DND-41 (cell line): Measurements from ENCODE around the gene ERC2.

ENCODE experiments used
- ATAC-seq: fragments of 200-7000 bp; cut with Tn5 transposase; 3 replicates; pipeline ENCODE4 v1.9.1; 2021; ENCODE audit warnings: low read depth; ENCODE audit not compliant: insufficient read depth
- DNase-seq: peaks from one replicate; pipeline ENCODE4 v3.0.0-alpha.2; 2020
- H2AFZ ChIP-seq: 2 replicates; pipeline ENCODE4 v1.6.0; 2012; ENCODE audit warnings: low read depth, low read length
- H3K27ac ChIP-seq: 2 replicates; pipeline ENCODE4 v1.5.1; 2012; ENCODE audit warnings: low read length, inconsistent platforms
- H3K27me3 ChIP-seq: fragments of 200-600 bp; sonication (generic); 2 replicates; pipeline ENCODE4 v1.6.0; 2012; ENCODE audit warnings: low read length, mild to moderate bottlenecking, inconsistent platforms; ENCODE audit not compliant: insufficient read depth, poor library complexity
- H3K36me3 ChIP-seq: 2 replicates; pipeline ENCODE4 v1.5.1; 2012; ENCODE audit warnings: low read length, inconsistent platforms; ENCODE audit not compliant: insufficient read depth
- H3K4me1 ChIP-seq: 2 replicates; pipeline ENCODE4 v1.5.1; 2012; ENCODE audit warnings: mild to moderate bottlenecking, low read length; ENCODE audit not compliant: insufficient read depth
- H3K4me2 ChIP-seq: 2 replicates; pipeline ENCODE4 v1.6.0; 2012; ENCODE audit warnings: mild to moderate bottlenecking, moderate library complexity, low read length, inconsistent platforms; ENCODE audit not compliant: insufficient read depth
- H3K4me3 ChIP-seq, 2 experiments: fragments of 200-600 bp in 1 of 2; shearing (Covaris generic) in 1 of 2; 2 replicates each; pipeline ENCODE4 v1.5.1; 2012 to 2016; ENCODE audit warnings: inconsistent platforms in 2 of 2, low read length in 2 of 2, mild to moderate bottlenecking in 2 of 2, low read depth in 1 of 2, moderate library complexity in 1 of 2
- H3K79me2 ChIP-seq: 2 replicates; pipeline ENCODE4 v1.6.0; 2012; ENCODE audit warnings: low read length, inconsistent platforms; ENCODE audit not compliant: insufficient read depth
- H3K9ac ChIP-seq: 2 replicates; pipeline ENCODE4 v1.6.0; 2012; ENCODE audit warnings: low read depth, mild to moderate bottlenecking, inconsistent platforms, low read length, moderate library complexity
- H3K9me3 ChIP-seq: 2 replicates; pipeline ENCODE4 v1.5.1; 2012; ENCODE audit warnings: low read length, moderate library complexity, mild to moderate bottlenecking, inconsistent platforms; ENCODE audit not compliant: insufficient read depth, severe bottlenecking
- H4K20me1 ChIP-seq: 2 replicates; pipeline ENCODE4 v1.6.0; 2012; ENCODE audit warnings: low read length; ENCODE audit not compliant: insufficient read depth
- CTCF ChIP-seq: IDR thresholded peaks from 2 replicates; pipeline ENCODE4 v1.5.1; 2012; ENCODE audit warnings: borderline replicate concordance, low read length, moderate library complexity, mild to moderate bottlenecking; ENCODE audit not compliant: poor library complexity, severe bottlenecking; ENCODE audit errors: extremely low read depth
- EZH2 ChIP-seq: IDR thresholded peaks from 3 replicates; pipeline ENCODE4 v1.6.1; 2012; ENCODE audit warnings: borderline replicate concordance, low read depth, mild to moderate bottlenecking, moderate library complexity, low read length, inconsistent platforms; ENCODE audit not compliant: severe bottlenecking

The ERC2 gene

GRCh38 chr3:55558316-55558715, 910.0 kb downstream of the ERC2 start:
- Histone ChIP-seq H3K4me3 (no peak overlapping the region), H3K36me3 (no peaks in the 10 kb centered on the region), H3K79me2 (no peaks in the 10 kb centered on the region), H3K4me1 (0 out of 2 replicates have a peak, but pooled peaks cover 3% of the 10 kb centered on the region), H3K27ac (no peak overlapping the region), H3K9me3 (no peaks in the 10 kb centered on the region), H3K4me2 (no peak overlapping the region), H4K20me1 (no peaks in the 10 kb centered on the region), H3K27me3 (peaks cover 5% of the 10 kb centered on the region), H2AFZ (no peak overlapping the region), H3K9ac (no peak overlapping the region)
- DNase-seq = no peak
- no peak for ATAC-seq
- TF ChIP-seq CTCF (no peak), EZH2 (no peak)

- no peak overlapping the region for H2AFZ ChIP-seq
- DNase-seq (no peak), ATAC-seq (no peak)
- H3K9me3 ChIP-seq = no peaks in the 10 kb centered on the region
- no peaks in the 10 kb centered on the region for H3K36me3 ChIP-seq
- H3K79me2 ChIP-seq = no peaks in the 10 kb centered on the region
- no peak overlapping the region for H3K9ac ChIP-seq
- H3K27me3 ChIP-seq = peaks cover 5% of the 10 kb centered on the region
- TF ChIP-seq EZH2 = no peak
- TF ChIP-seq CTCF = no peak
- 0 out of 2 replicates have a peak, but pooled peaks cover 3% of the 10 kb centered on the region for H3K4me1 ChIP-seq
- H3K4me3 ChIP-seq = no peak overlapping the region
- no peak overlapping the region for H3K27ac ChIP-seq
- no peak overlapping the region for H3K4me2 ChIP-seq
- H4K20me1 ChIP-seq = no peaks in the 10 kb centered on the region
Observed at GRCh38 chr3:55557549-55557948, 910.7 kb downstream of the ERC2 start.

GRCh38 chr3:55556619-55557537, 911.4 kb downstream of the ERC2 start:
- H4K20me1 ChIP-seq = no peaks in the 10 kb centered on the region
- ATAC-seq = no peak
- no peaks in the 10 kb centered on the region for H3K36me3 ChIP-seq

More at GRCh38 chr3:55556619-55557537, 911.4 kb downstream of the ERC2 start:
- DNase-seq = no peak
- H3K27ac ChIP-seq = no peak overlapping the region
- H3K4me2 ChIP-seq = no peak overlapping the region
- H3K9ac ChIP-seq = no peak overlapping the region
- no peak overlapping the region for H3K4me3 ChIP-seq
- no peaks in the 10 kb centered on the region for H3K9me3 ChIP-seq
- TF ChIP-seq CTCF = no peak
- no peak for TF ChIP-seq EZH2
- H3K79me2 ChIP-seq = no peaks in the 10 kb centered on the region
- H3K4me1 ChIP-seq = 0 out of 2 replicates have a peak, but pooled peaks cover 3% of the 10 kb centered on the region
- H3K27me3 ChIP-seq = peaks cover 5% of the 10 kb centered on the region
- H2AFZ ChIP-seq = no peak overlapping the region
